K562 (cell line): ENCODE data around the gene TRNP1. TPM values are rescaled to one million over a fixed set of nuclear protein-coding genes. Genes with fewer than 3 reads are reported as not detected.
A peak's percentile ranks its signal among the peaks of the same experiment; 100 is the strongest.

Experiments
- ARID2 ChIP-seq: fragments of 450-650 bp; IDR thresholded peaks from 2 replicates; pipeline ENCODE4 v1.6.1; 2017; ENCODE audit warnings: antibody characterized with exemption, mild to moderate bottlenecking
- BRD4 ChIP-seq: fragments of 200-600 bp; sonication (generic); IDR thresholded peaks from 2 replicates; pipeline ENCODE4 v1.6.1; 2017; ENCODE audit warnings: inconsistent platforms
- CREBBP ChIP-seq: IDR thresholded peaks from one replicate; pipeline ENCODE4 v1.6.1; 2012; ENCODE audit warnings: low read depth, mild to moderate bottlenecking, control low read depth, inconsistent platforms, low read length
- ESRRA ChIP-seq: fragments of 450-650 bp; IDR thresholded peaks from 2 replicates; pipeline ENCODE4 v1.6.1; 2014; ENCODE audit warnings: low read depth, mild to moderate bottlenecking, moderate library complexity, borderline replicate concordance
- FOXP4 ChIP-seq: sonication (generic); formaldehyde crosslinking; IDR thresholded peaks from 2 replicates; pipeline ENCODE4 v1.8.0; 2022; ENCODE audit warnings: mild to moderate bottlenecking, missing genetic modification reagents, borderline replicate concordance
- HMG20A ChIP-seq: fragments of 450-650 bp; formaldehyde crosslinking; conservative IDR thresholded peaks from 2 replicates; pipeline ENCODE4 v1.4.0; 2020; ENCODE audit warnings: mild to moderate bottlenecking, mixed read lengths
- NCOR1 ChIP-seq: fragments of 450-650 bp; IDR thresholded peaks from 2 replicates; pipeline ENCODE4 v1.6.1; 2016; ENCODE audit warnings: mild to moderate bottlenecking, moderate library complexity
- PREB ChIP-seq: sonication (generic); formaldehyde crosslinking; IDR thresholded peaks from 2 replicates; pipeline ENCODE4 v1.8.1; 2023; ENCODE audit warnings: mild to moderate bottlenecking, missing genetic modification reagents
- RAD21 ChIP-seq, 2 experiments: fragments of 250-450 bp in 1 of 2; fragments of 450-650 bp in 1 of 2; sonication (Bioruptor Pico) in 1 of 2; formaldehyde crosslinking in 1 of 2; IDR thresholded peaks in 1 of 2; conservative IDR thresholded peaks in 1 of 2; 2 replicates each; pipeline versions ENCODE4 v1.4.0 to v1.8.0; 2020 to 2022; ENCODE audit warnings: mild to moderate bottlenecking in 2 of 2, moderate library complexity in 1 of 2
- RB1 ChIP-seq: fragments of 450-650 bp; IDR thresholded peaks from 2 replicates; pipeline ENCODE4 v1.6.1; 2017; ENCODE audit warnings: low read depth, mild to moderate bottlenecking
- REST ChIP-seq, 2 experiments: fragments of 450-650 bp; formaldehyde crosslinking in 1 of 2; IDR thresholded peaks; 2 replicates each; pipeline versions ENCODE4 v1.4.0 to v1.6.1; 2014 to 2020; ENCODE audit warnings: mild to moderate bottlenecking in 2 of 2, borderline replicate concordance in 1 of 2, low read depth in 1 of 2
- RUNX1 ChIP-seq: sonication (generic); IDR thresholded peaks from 2 replicates; pipeline ENCODE4 v1.6.1; 2016; ENCODE audit warnings: antibody characterized with exemption, low read depth
- THRAP3 ChIP-seq: fragments of 450-650 bp; IDR thresholded peaks from 2 replicates; pipeline ENCODE4 v1.6.1; 2016; ENCODE audit warnings: mild to moderate bottlenecking, inconsistent platforms, borderline replicate concordance
- ZBTB12 ChIP-seq: fragments of 250-450 bp; sonication (Bioruptor Pico); IDR thresholded peaks from 2 replicates; pipeline ENCODE4 v1.4.0; 2020
- ZFP36 ChIP-seq: fragments of 150-350 bp; IDR thresholded peaks from 2 replicates; pipeline ENCODE4 v1.6.1; 2018; ENCODE audit warnings: low read length, low read depth; ENCODE audit not compliant: partially characterized antibody
- ZNF830 ChIP-seq: fragments of 250-450 bp; sonication (Bioruptor Pico); IDR thresholded peaks from 2 replicates; pipeline ENCODE4 v1.5.0; 2021; ENCODE audit warnings: mild to moderate bottlenecking
- polyA plus RNA-seq, 8 experiments: library from polyadenylated mRNA; depleted of rRNA in 4 of 8; stranded (reverse) in 5 of 8; unstranded in 3 of 8; fragments of >200 nt; fragmentation: Nextera tagmentation in 2 of 8; fragmentation: Illumina TruSeq in 1 of 8; extraction: Ambion mirVana in 2 of 8; extraction: Trizol in 1 of 8; gene quantifications; 2 replicates each; pipeline versions ENCODE4 v1.2.1 to v1.2.3, GENCODE V29; 2011 to 2014; ENCODE audit warnings: inconsistent platforms in 1 of 8, missing spikeins in 1 of 8
- total RNA-seq, 7 experiments: library from RNA; depleted of rRNA in 6 of 7; stranded (reverse); fragments of >200 nt in 6 of 7; fragmentation: Illumina TruSeq in 2 of 7; extraction: Trizol in 2 of 7; gene quantifications; 2 replicates each; pipeline versions ENCODE4 v1.2.1 to v1.2.3, GENCODE V29; 2011 to 2021; ENCODE audit warnings: low replicate concordance in 1 of 7

Gene TRNP1
- total and polyA plus RNA-seq, 9 of the 15 experiments (the other 6 are each of a cell fraction or from before 2014, with no cell fraction given), result 0.03 to 1.3 (median 0.95) TPM

GRCh38 chr1:27044613-27045151 lies 51.2 kb downstream of the TRNP1 start (continued):
- TF ChIP-seq REST (IDR thresholded peaks at IDR 0.05; ENCODE audit: borderline replicate concordance), result peak; percentile 94
- TF ChIP-seq REST (CRISPR knock-in tag; IDR thresholded peaks at IDR 0.05; ENCODE audit: low read depth), result no peak
- no peak for TF ChIP-seq ZNF830
- peak; percentile 97 for TF ChIP-seq ARID2
- no peak for TF ChIP-seq THRAP3
- peak; percentile 72; the same call in 1 of the 2 replicates for TF ChIP-seq RB1
- TF ChIP-seq FOXP4 (CRISPR knock-in tag), result no peak
- TF ChIP-seq PREB, result no peak
- TF ChIP-seq RUNX1, result 0 out of 2 replicates have a peak, but pooled peaks have one; percentile 69
- 0 out of 2 replicates have a peak, but pooled peaks have one; percentile 24 for TF ChIP-seq ESRRA
- TF ChIP-seq ZBTB12 (CRISPR knock-in tag), result no peak
- TF ChIP-seq ZFP36, result no peak
- TF ChIP-seq HMG20A, result no peak
- no peak for TF ChIP-seq NCOR1
- no peak for TF ChIP-seq BRD4
- TF ChIP-seq CREBBP, result no peak
- TF ChIP-seq RAD21 (CRISPR knock-in tag; conservative IDR thresholded peaks at IDR 0.05 in 1 of 2, IDR thresholded peaks at IDR 0.05 in 1 of 2), result peak; percentile 97 to 100
